Progenitor cell of endocrine pancreas (in vitro differentiated cells): ENCODE data around the gene DLX1. TPM values are rescaled to one million over a fixed set of nuclear protein-coding genes. Genes with fewer than 3 reads are reported as not detected.

Source experiments
- DNase-seq: peaks from one replicate; pipeline ENCODE4 v3.0.0; 2021; ENCODE audit warnings: low spot score; ENCODE audit not compliant: unreplicated experiment
- H3K27ac Mint-ChIP-seq: 2 replicates; pipeline ENCODE4 v1.8.0; 2021; ENCODE audit warnings: mild to moderate bottlenecking, moderate library complexity, mixed read lengths
- H3K27me3 Mint-ChIP-seq: 2 replicates; pipeline ENCODE4 v1.8.0; 2021; ENCODE audit warnings: mixed read lengths
- H3K36me3 Mint-ChIP-seq: 2 replicates; pipeline ENCODE4 v1.8.0; 2022; ENCODE audit warnings: mixed read lengths; ENCODE audit not compliant: insufficient read depth
- H3K4me1 Mint-ChIP-seq: 2 replicates; pipeline ENCODE4 v1.8.0; 2021; ENCODE audit warnings: low read depth, mixed read lengths
- H3K4me3 Mint-ChIP-seq: 2 replicates; pipeline ENCODE4 v1.8.0; 2021; ENCODE audit warnings: low read depth, mild to moderate bottlenecking, moderate library complexity, mixed read lengths
- H3K9me3 Mint-ChIP-seq: 2 replicates; pipeline ENCODE4 v1.8.0; 2021; ENCODE audit warnings: low read depth, mixed read lengths
- CTCF ChIP-seq: fragments of 200-600 bp; sonication (generic); IDR thresholded peaks from one replicate; pipeline ENCODE4 v1.5.0; 2021; ENCODE audit warnings: antibody characterized with exemption, mild to moderate bottlenecking; ENCODE audit not compliant: unreplicated experiment
- total RNA-seq: library from RNA; stranded (reverse); gene quantifications from 2 replicates; pipeline ENCODE4 v1.2.1, GENCODE V29; 2021

Gene DLX1
- total RNA-seq, 1 donor from 2014 or later, result 1.7 TPM

GRCh38 chr2:172095905-172096625, 10.8 kb downstream of the DLX1 start:
- H3K4me3 Mint-ChIP-seq, result peak overlapping the region; percentile 35
- peaks cover 83% of the 10 kb centered on the region for H3K27me3 Mint-ChIP-seq
- TF ChIP-seq CTCF, result peak; percentile 38
- H3K9me3 Mint-ChIP-seq, result no peaks in the 10 kb centered on the region
- DNase-seq, result no peak
- peak overlapping the region; percentile 45 for H3K27ac Mint-ChIP-seq
- no peaks in the 10 kb centered on the region for H3K36me3 Mint-ChIP-seq
- H3K4me1 Mint-ChIP-seq, result peaks cover 14% of the 10 kb centered on the region

GRCh38 chr2:172096626-172097547, 11.6 kb downstream of the DLX1 start:
- no peaks in the 10 kb centered on the region for H3K9me3 Mint-ChIP-seq
- H3K27me3 Mint-ChIP-seq, result peaks cover 84% of the 10 kb centered on the region
- TF ChIP-seq CTCF, result no peak
- H3K4me3 Mint-ChIP-seq, result peak overlapping the region; percentile 31
- H3K27ac Mint-ChIP-seq, result peak overlapping the region; percentile 64
- DNase-seq, result no peak
- peaks cover 14% of the 10 kb centered on the region for H3K4me1 Mint-ChIP-seq
- H3K36me3 Mint-ChIP-seq, result no peaks in the 10 kb centered on the region

- TF ChIP-seq CTCF, result no peak
- no peak overlapping the region for H3K4me3 Mint-ChIP-seq
- DNase-seq, result no peak
- H3K36me3 Mint-ChIP-seq, result no peaks in the 10 kb centered on the region
- H3K27me3 Mint-ChIP-seq, result peaks cover 83% of the 10 kb centered on the region
- H3K9me3 Mint-ChIP-seq, result no peaks in the 10 kb centered on the region
- peaks cover 17% of the 10 kb centered on the region for H3K4me1 Mint-ChIP-seq
- peak overlapping the region; percentile 64 for H3K27ac Mint-ChIP-seq
Observed at GRCh38 chr2:172097557-172098131, 12.3 kb downstream of the DLX1 start.

GRCh38 chr2:172098287-172098649, 13.0 kb downstream of the DLX1 start:
- Mint-ChIP-seq H3K4me3 (peak overlapping the region; percentile 52), H3K27me3 (peaks cover 82% of the 10 kb centered on the region), H3K27ac (no peak overlapping the region), H3K9me3 (no peaks in the 10 kb centered on the region), H3K36me3 (no peaks in the 10 kb centered on the region), H3K4me1 (peaks cover 19% of the 10 kb centered on the region)
- TF ChIP-seq CTCF, result no peak
- DNase-seq, result no peak
